CD4-positive, alpha-beta memory T cell (primary cell): ENCODE measurements around the gene ARTN. TPM values are rescaled to one million over a fixed set of nuclear protein-coding genes. Genes with fewer than 3 reads are reported as not detected.

ENCODE experiments used
- CTCF ChIA-PET: fragments of 350-600 bp; sonication (Branson Sonifier 250); formaldehyde crosslinking; loops from one replicate; lab custom pipeline; 2021; ENCODE audit warnings: inconsistent platforms; ENCODE audit not compliant: partially characterized antibody; lab: Charles Lee
- POLR2A ChIA-PET: fragments of 350-600 bp; sonication (Branson Sonifier 250); formaldehyde crosslinking; loops from one replicate; lab custom pipeline; 2021; ENCODE audit not compliant: partially characterized antibody; lab: Charles Lee
- DNase-seq, 5 donors: peaks; one replicate each; pipeline versions ENCODE4 v3.0.0 to v3.0.0-alpha.2; 2020 to 2022; ENCODE audit warnings: mixed read lengths in 1 of 5
- H3K27ac ChIP-seq: one replicate; pipeline ENCODE4 v1.7.0; 2013; ENCODE audit warnings: low read depth, low read length
- H3K27me3 ChIP-seq: 2 replicates; pipeline ENCODE4 v1.7.0; 2013; ENCODE audit warnings: mild to moderate bottlenecking, low read length, moderate library complexity; ENCODE audit not compliant: insufficient read depth
- H3K36me3 ChIP-seq: 2 replicates; pipeline ENCODE4 v1.7.0; 2013; ENCODE audit warnings: mild to moderate bottlenecking, low read length, moderate library complexity; ENCODE audit not compliant: insufficient read depth
- H3K4me1 ChIP-seq: 2 replicates; pipeline ENCODE4 v1.7.0; 2013; ENCODE audit warnings: mild to moderate bottlenecking, low read length, moderate library complexity; ENCODE audit not compliant: insufficient read depth
- H3K4me3 ChIP-seq, 2 donors: one replicate each; pipeline ENCODE4 v1.7.0; 2013; ENCODE audit warnings: low read length in 2 of 2, mild to moderate bottlenecking in 1 of 2
- H3K9me3 ChIP-seq, 2 donors: one replicate each; pipeline ENCODE4 v1.7.0; 2013; ENCODE audit warnings: low read length in 2 of 2, control low read depth in 1 of 2; ENCODE audit not compliant: control insufficient read depth in 1 of 2
- H3K27ac Mint-ChIP-seq, 7 donors: one replicate each; pipeline ENCODE4 v1.8.0; 2020 to 2021; ENCODE audit warnings: mixed read lengths in 7 of 7, mild to moderate bottlenecking in 6 of 7, inconsistent platforms in 3 of 7, moderate library complexity in 3 of 7
- H3K27me3 Mint-ChIP-seq, 2 donors: one replicate each; pipeline ENCODE4 v1.8.0; 2020 to 2021; ENCODE audit warnings: mixed read lengths in 2 of 2
- H3K36me3 Mint-ChIP-seq, 2 donors: one replicate each; pipeline ENCODE4 v1.8.0; 2020 to 2021; ENCODE audit warnings: mixed read lengths in 2 of 2, inconsistent platforms in 1 of 2, mild to moderate bottlenecking in 1 of 2
- H3K4me1 Mint-ChIP-seq, 4 donors: one replicate each; pipeline ENCODE4 v1.8.0; 2020 to 2021; ENCODE audit warnings: mixed read lengths in 4 of 4, mild to moderate bottlenecking in 1 of 4
- H3K4me3 Mint-ChIP-seq, 8 donors: one replicate each; pipeline ENCODE4 v1.8.0; 2020 to 2021; ENCODE audit warnings: mixed read lengths in 8 of 8, mild to moderate bottlenecking in 7 of 8, moderate library complexity in 6 of 8, inconsistent platforms in 3 of 8
- H3K9me3 Mint-ChIP-seq, 8 donors: one replicate each; pipeline ENCODE4 v1.8.0; 2020 to 2021; ENCODE audit warnings: mixed read lengths in 8 of 8, mild to moderate bottlenecking in 5 of 8, inconsistent platforms in 3 of 8, moderate library complexity in 1 of 8
- intact Hi-C: fragments of 100-400 bp; cut with micrococcal nuclease; formaldehyde crosslinking; loops from one replicate; pipeline ENCODE4 v1.15.1; 2023
- polyA plus RNA-seq, 2 donors: library from polyadenylated mRNA; unstranded; fragments of 300-500 nt; fragmentation: Illumina TruSeq; gene quantifications; one replicate each; pipeline ENCODE4 v1.2.3, GENCODE V29; 2021
- total RNA-seq, 2 experiments: library from RNA; stranded (reverse); gene quantifications; one replicate each; pipeline ENCODE4 v1.2.3, GENCODE V29; 2021

The ARTN gene
- total and polyA plus RNA-seq, 4 experiments from 2014 or later, result 0.41 TPM; not detected in 3

- Histone ChIP-seq H3K9me3 (no peaks in the 10 kb centered on the region), H3K36me3 (no peaks in the 10 kb centered on the region), H3K4me3 (no peak overlapping the region), H3K27ac (no peak overlapping the region), H3K27me3 (no peaks in the 10 kb centered on the region), H3K4me1 (no peaks in the 10 kb centered on the region)
- Mint-ChIP-seq H3K27ac (no peak overlapping the region), H3K4me1 (peaks cover 9 to 27% (median 14%) of the 10 kb centered on the region in 4 donors), H3K9me3 (no peaks in the 10 kb centered on the region), H3K36me3 (peaks cover 29 to 32% of the 10 kb centered on the region in 2 donors), H3K27me3 (no peaks in the 10 kb centered on the region), H3K4me3 (no peak overlapping the region)
- POLR2A ChIA-PET, result interaction anchor here (1.3 kb wide), 1 partner anchor 16 kb away, joined by 5 read pairs; the partner anchor contains the start of gene DPH2
- no peak for DNase-seq
- CTCF ChIA-PET, result interaction anchor here (1.0 to 4.1 kb wide), 3 partner anchors 20 to 51 kb away, joined by 4 to 17 read pairs (median 11); partner anchors contain the start of gene ARTN
- intact Hi-C loops, result no loop called here
Observed at GRCh38 chr1:43954036-43954435, 20.4 kb downstream of the ARTN start.

DNA sequence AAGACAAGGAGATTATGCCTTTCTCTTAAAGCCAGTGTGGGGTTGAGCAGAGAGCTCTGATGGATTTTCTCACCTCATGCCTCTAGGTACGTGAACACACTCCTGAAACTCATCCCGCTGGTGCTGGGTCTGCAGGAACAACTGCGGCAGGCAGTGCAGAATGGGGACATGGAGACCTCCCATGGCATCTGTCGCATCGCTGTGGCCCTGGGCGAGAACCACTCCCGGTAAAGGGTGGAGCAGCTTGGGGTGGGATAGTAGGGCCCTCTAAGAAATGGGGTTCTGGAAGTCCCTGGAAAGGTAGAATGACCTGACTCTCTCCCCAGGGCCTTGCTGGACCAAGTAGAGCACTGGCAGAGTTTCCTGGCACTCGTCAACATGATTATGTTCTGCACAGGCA, 22.6 kb downstream of the ARTN start:
- no peaks in the 10 kb centered on the region for H3K9me3 ChIP-seq
- peaks cover 2 to 9% (median 5%) of the 10 kb centered on the region in 4 donors for H3K4me1 Mint-ChIP-seq
- H3K4me3 Mint-ChIP-seq, result no peak overlapping the region
- H3K27ac ChIP-seq, result no peak overlapping the region
- no peaks in the 10 kb centered on the region for H3K27me3 ChIP-seq
- ChIA-PET CTCF (interaction anchor here (0.9 to 4.1 kb wide), 3 partner anchors 22 to 92 kb away, joined by 3 to 17 read pairs (median 11); partner anchors contain the start of gene ARTN), POLR2A (no interaction called here)
- H3K27ac Mint-ChIP-seq, result no peak overlapping the region
- H3K4me3 ChIP-seq, result no peak overlapping the region
- no peaks in the 10 kb centered on the region for H3K27me3 Mint-ChIP-seq
- intact Hi-C loops, result no loop called here
- no peaks in the 10 kb centered on the region for H3K36me3 ChIP-seq
- H3K36me3 Mint-ChIP-seq, result peaks cover 23 to 28% of the 10 kb centered on the region in 2 donors
- no peaks in the 10 kb centered on the region for H3K4me1 ChIP-seq
- DNase-seq, result no peak
- no peaks in the 10 kb centered on the region for H3K9me3 Mint-ChIP-seq

GRCh38 chr1:43957407-43958040, 23.9 kb downstream of the ARTN start:
- peaks cover 28 to 35% of the 10 kb centered on the region in 2 donors for H3K36me3 Mint-ChIP-seq
- CTCF ChIA-PET, result interaction anchor here (1.0 to 2.4 kb wide), 2 partner anchors 23 to 48 kb away, joined by 3 to 6 read pairs; no protein-coding TSS in a partner anchor
- peak overlapping the region in 1 of 7 donors; percentile 30 for H3K27ac Mint-ChIP-seq
- H3K4me3 Mint-ChIP-seq, result no peak overlapping the region
- intact Hi-C loops, result no loop called here
- Histone ChIP-seq H3K4me1 (no peaks in the 10 kb centered on the region), H3K4me3 (no peak overlapping the region), H3K9me3 (no peaks in the 10 kb centered on the region), H3K27ac (no peak overlapping the region), H3K27me3 (no peaks in the 10 kb centered on the region), H3K36me3 (no peaks in the 10 kb centered on the region)
- peaks cover 0 to 6% (median 3%) of the 10 kb centered on the region in 4 donors for H3K4me1 Mint-ChIP-seq
- H3K27me3 Mint-ChIP-seq, result no peaks in the 10 kb centered on the region
- no peak for DNase-seq
- POLR2A ChIA-PET, result interaction anchor here (1.5 kb wide), 1 partner anchor 10 kb away, joined by 3 read pairs; the partner anchor contains the start of gene IPO13
- no peaks in the 10 kb centered on the region for H3K9me3 Mint-ChIP-seq

DNA sequence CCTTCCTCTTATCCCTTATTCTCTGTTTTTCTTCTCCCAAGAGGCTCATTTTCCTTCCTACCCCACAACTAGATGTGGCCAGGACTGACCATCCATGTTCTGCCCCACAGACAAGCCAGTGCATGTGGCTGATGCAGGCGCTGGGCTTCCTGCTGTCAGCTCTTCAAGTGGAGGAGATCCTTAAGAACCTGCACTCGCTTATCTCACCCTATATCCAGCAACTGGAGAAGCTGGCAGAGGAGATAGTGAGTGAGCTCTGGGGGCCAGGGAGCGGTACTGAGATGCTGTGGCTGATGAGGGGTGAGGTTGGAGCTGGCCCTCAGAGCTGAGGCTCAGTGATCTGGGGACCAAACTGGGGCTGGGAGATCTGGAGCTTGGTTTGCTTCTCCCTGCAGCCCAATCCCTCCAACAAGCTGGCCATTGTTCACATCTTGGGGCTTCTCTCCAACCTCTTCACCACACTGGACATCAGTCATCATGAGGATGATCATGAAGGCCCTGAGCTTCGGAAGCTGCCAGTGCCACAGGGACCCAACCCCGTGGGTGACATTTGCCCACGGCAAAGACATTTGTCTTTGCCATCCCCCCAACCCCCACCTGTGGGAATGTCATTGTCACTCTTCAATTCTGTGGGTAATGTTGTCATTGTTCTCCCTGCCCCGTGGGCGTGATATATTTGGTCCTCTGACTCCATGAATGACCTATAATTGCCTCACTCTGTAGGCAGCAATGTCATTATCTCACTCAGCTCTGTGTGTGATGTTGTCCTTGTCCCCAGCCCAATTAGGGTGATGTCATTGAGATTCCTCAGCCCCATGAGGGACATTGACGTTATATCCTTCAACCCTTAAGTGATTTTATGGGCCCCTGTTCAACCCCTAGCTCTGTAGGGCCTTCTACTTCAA, 25.0 kb downstream of the ARTN start:
- Mint-ChIP-seq H3K27me3 (no peaks in the 10 kb centered on the region), H3K4me3 (no peak overlapping the region), H3K4me1 (peaks cover 0 to 6% (median 3%) of the 10 kb centered on the region in 4 donors), H3K9me3 (no peaks in the 10 kb centered on the region), H3K36me3 (peaks cover 31 to 39% of the 10 kb centered on the region in 2 donors), H3K27ac (peak overlapping the region in 1 of 7 donors; percentile 51)
- Histone ChIP-seq H3K4me3 (no peak overlapping the region), H3K27me3 (no peaks in the 10 kb centered on the region), H3K36me3 (no peaks in the 10 kb centered on the region), H3K27ac (no peak overlapping the region), H3K9me3 (no peaks in the 10 kb centered on the region), H3K4me1 (no peaks in the 10 kb centered on the region)
- POLR2A ChIA-PET, result interaction anchor here (1.5 kb wide), 1 partner anchor 12 kb away, joined by 3 read pairs; the partner anchor contains the start of gene IPO13
- CTCF ChIA-PET, result interaction anchor here (1.0 to 2.4 kb wide), 3 partner anchors 24 to 47 kb away, joined by 3 to 6 read pairs (median 3); no protein-coding TSS in a partner anchor
- no peak for DNase-seq
- intact Hi-C loops, result no loop called here

GRCh38 chr1:43960798-43961197, 27.2 kb downstream of the ARTN start:
- Histone ChIP-seq H3K27me3 (no peaks in the 10 kb centered on the region), H3K9me3 (no peaks in the 10 kb centered on the region), H3K27ac (no peak overlapping the region), H3K4me3 (no peak overlapping the region), H3K4me1 (no peaks in the 10 kb centered on the region), H3K36me3 (no peaks in the 10 kb centered on the region)
- intact Hi-C loops, result no loop called here
- H3K27ac Mint-ChIP-seq, result no peak overlapping the region
- DNase-seq, result no peak
- H3K4me3 Mint-ChIP-seq, result no peak overlapping the region
- H3K4me1 Mint-ChIP-seq, result no peaks in the 10 kb centered on the region
- H3K9me3 Mint-ChIP-seq, result no peaks in the 10 kb centered on the region
- peaks cover 31 to 38% of the 10 kb centered on the region in 2 donors for H3K36me3 Mint-ChIP-seq
- ChIA-PET POLR2A (no interaction called here), CTCF (no interaction called here)
- H3K27me3 Mint-ChIP-seq, result no peaks in the 10 kb centered on the region

DNA sequence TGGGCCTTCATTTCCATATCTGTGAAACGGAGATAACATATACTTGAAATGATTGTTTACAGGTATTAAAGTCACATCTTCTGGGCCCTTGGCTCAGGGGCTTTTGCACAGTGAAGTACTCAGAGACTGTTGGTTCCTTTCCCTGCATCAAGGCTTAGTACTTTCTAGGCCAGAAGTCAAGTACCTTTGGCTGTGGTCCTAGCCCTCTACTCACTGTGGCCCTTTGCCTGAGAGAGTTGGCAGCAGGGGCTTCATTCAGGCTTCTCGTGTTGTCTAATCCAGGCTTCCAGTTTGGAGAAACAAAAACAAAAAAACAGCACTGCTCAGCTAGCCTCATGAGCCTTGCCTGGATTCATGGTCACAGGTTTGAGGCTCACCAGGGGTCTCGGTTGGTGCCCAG, 28.1 kb downstream of the ARTN start:
- H3K36me3 Mint-ChIP-seq, result peaks cover 31 to 38% of the 10 kb centered on the region in 2 donors

DNA sequence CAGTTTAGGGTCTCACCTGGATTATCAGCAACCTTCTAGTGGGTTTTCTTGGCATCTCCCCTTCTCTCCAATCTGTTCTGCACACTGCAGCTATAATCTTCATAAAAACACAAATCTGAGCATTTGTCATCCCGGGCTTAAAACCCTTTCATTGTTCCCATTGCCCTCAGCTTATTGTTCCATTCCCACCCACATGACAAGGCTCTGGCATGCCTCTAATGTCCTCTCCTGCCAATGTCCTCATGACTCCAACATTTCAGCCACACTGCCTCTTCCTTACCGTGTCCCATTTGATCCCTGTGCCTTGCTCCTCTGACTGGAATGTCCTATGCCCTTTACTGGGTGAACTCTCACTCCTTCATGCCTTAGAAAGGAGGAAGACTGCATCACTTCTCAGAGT, 28.7 kb downstream of the ARTN start:
- no peaks in the 10 kb centered on the region for H3K27me3 Mint-ChIP-seq
- CTCF ChIA-PET, result interaction anchor here (0.6 kb wide), 1 partner anchor 164 kb away, joined by 3 read pairs; no protein-coding TSS in a partner anchor

More for the DNA sequence above, 28.1 kb downstream of the ARTN start:
- ChIA-PET CTCF (interaction anchor here (0.6 kb wide), 1 partner anchor 164 kb away, joined by 3 read pairs; no protein-coding TSS in a partner anchor), POLR2A (no interaction called here)
- DNase-seq, result no peak
- Histone ChIP-seq H3K27me3 (no peaks in the 10 kb centered on the region), H3K27ac (no peak overlapping the region), H3K4me1 (no peaks in the 10 kb centered on the region), H3K9me3 (no peaks in the 10 kb centered on the region), H3K4me3 (no peak overlapping the region), H3K36me3 (no peaks in the 10 kb centered on the region)
- Mint-ChIP-seq H3K27me3 (no peaks in the 10 kb centered on the region), H3K9me3 (no peaks in the 10 kb centered on the region), H3K4me1 (no peaks in the 10 kb centered on the region), H3K4me3 (no peak overlapping the region), H3K27ac (no peak overlapping the region)
- intact Hi-C loops, result no loop called here

More for the DNA sequence above, 28.7 kb downstream of the ARTN start:
- H3K36me3 Mint-ChIP-seq, result peaks cover 27 to 33% of the 10 kb centered on the region in 2 donors
- no peaks in the 10 kb centered on the region for H3K9me3 Mint-ChIP-seq
- H3K9me3 ChIP-seq, result no peaks in the 10 kb centered on the region
- no peaks in the 10 kb centered on the region for H3K27me3 ChIP-seq
- H3K27ac Mint-ChIP-seq, result no peak overlapping the region
- no peak overlapping the region for H3K4me3 Mint-ChIP-seq
- no peaks in the 10 kb centered on the region for H3K36me3 ChIP-seq
- no peak overlapping the region for H3K27ac ChIP-seq
- intact Hi-C loops, result no loop called here
- no peaks in the 10 kb centered on the region for H3K4me1 ChIP-seq
- POLR2A ChIA-PET, result no interaction called here
- no peak for DNase-seq
- no peaks in the 10 kb centered on the region for H3K4me1 Mint-ChIP-seq
- H3K4me3 ChIP-seq, result no peak overlapping the region
